Muscle of back (tissue), 11 donors: ENCODE measurements around the gene C4orf50. TPM values are rescaled to one million over a fixed set of nuclear protein-coding genes. Genes with fewer than 3 reads are reported as not detected.

Experiments used
- DNase-seq, 3 donors: peaks; one replicate each; pipeline versions ENCODE4 v3.0.0 to v3.0.0-alpha.2; 2013
- polyA plus RNA-seq, 10 donors: library from polyadenylated mRNA; unstranded; fragments of 120-200 nt; gene quantifications; one replicate each; pipeline ENCODE4 v1.2.1, GENCODE V29; 2013; ENCODE audit not compliant: insufficient read length in 10 of 10

C4orf50 gene
- polyA plus RNA-seq, 10 donors = 0.01 to 0.04 (median 0.01) TPM; not detected in 7

GRCh38 chr4:5992828-5993321 is 25.4 kb downstream of the C4orf50 start:
- DNase-seq = no peak

- DNase-seq = no peak
These were observed 25.9 kb downstream of the C4orf50 start for GRCh38 chr4:5992171-5992827.

- no peak for DNase-seq
These were observed 26.8 kb downstream of the C4orf50 start for GRCh38 chr4:5991405-5991804.

GRCh38 chr4:5990446-5991160 is 27.6 kb downstream of the C4orf50 start:
- no peak for DNase-seq

- DNase-seq = no peak
These were observed 28.7 kb downstream of the C4orf50 start for GRCh38 chr4:5989236-5990225.

- no peak for DNase-seq
These were observed 30.0 kb downstream of the C4orf50 start for GRCh38 chr4:5988086-5988845.

- DNase-seq = no peak
These were observed 33.4 kb downstream of the C4orf50 start for GRCh38 chr4:5984843-5985242.

- no peak for DNase-seq
These were observed 35.9 kb downstream of the C4orf50 start for GRCh38 chr4:5982156-5982973.

GRCh38 chr4:5980436-5981155 is 37.6 kb downstream of the C4orf50 start:
- DNase-seq = peak in 1 of 3 donors; percentile 36

- no peak for DNase-seq
These were observed 38.2 kb downstream of the C4orf50 start for GRCh38 chr4:5979981-5980380.

- no peak for DNase-seq
These were observed 41.3 kb downstream of the C4orf50 start for GRCh38 chr4:5976921-5977320.

GRCh38 chr4:5976431-5976830 is 41.8 kb downstream of the C4orf50 start:
- DNase-seq = no peak

GRCh38 chr4:5974321-5974720 is 43.9 kb downstream of the C4orf50 start:
- no peak for DNase-seq

GRCh38 chr4:5973486-5974220 is 44.6 kb downstream of the C4orf50 start:
- DNase-seq = no peak

GRCh38 chr4:5973033-5973432 is 45.2 kb downstream of the C4orf50 start:
- no peak for DNase-seq

- DNase-seq = no peak
These were observed 45.7 kb downstream of the C4orf50 start for GRCh38 chr4:5972571-5972970.

GRCh38 chr4:5971078-5971450 is 47.2 kb downstream of the C4orf50 start:
- DNase-seq = no peak

- no peak for DNase-seq
These were observed 47.7 kb downstream of the C4orf50 start for GRCh38 chr4:5970381-5971077.
